Cerebellar cortex (tissue), 1 donor: ENCODE measurements around the gene PRM3.

Source experiments
- DNase-seq: peaks from one replicate; pipeline ENCODE4 v3.0.0-alpha.2; 2015; ENCODE audit warnings: low spot score

The PRM3 gene, protein sequence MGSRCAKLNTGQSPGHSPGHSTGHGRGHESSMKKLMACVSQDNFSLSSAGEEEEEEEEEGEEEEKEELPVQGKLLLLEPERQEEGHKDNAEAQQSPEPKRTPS

DNA sequence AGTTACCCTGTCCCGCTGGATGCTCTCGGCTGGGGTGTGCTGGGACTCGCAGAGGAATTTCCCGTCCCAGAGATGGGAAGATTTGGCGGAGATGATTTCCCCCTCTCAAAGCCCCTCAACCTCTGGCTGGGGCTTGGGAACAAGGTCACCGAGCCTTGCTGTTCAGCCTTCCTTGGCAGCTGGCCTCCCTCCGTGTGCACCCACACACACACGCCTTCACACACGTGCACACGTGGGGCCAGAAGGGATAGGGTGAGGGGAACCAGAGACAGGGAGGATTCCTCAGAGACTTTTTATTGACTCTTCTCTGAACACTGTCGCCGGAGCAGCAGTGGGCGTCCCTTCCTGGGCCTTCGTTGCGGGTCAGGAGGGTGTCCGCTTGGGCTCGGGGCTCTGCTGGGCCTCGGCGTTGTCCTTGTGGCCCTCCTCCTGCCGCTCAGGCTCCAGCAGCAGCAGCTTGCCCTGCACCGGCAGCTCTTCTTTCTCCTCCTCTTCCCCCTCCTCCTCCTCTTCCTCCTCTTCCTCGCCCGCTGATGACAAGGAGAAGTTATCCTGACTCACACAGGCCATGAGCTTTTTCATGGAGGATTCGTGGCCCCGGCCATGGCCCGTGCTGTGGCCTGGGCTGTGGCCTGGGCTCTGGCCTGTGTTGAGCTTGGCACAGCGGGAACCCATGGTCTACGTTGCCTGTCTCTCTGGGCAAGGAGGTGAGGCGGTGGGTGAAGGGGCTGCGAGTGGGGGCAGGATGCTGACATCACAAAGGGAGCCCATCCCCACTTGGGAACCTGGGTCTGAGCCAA, at the start of gene PRM3:
Gene PRM3 (minus strand): TSS at position 709 of the 800 bp plus-strand sequence. CDS start 34 bp downstream, at position 675.
- no peak for DNase-seq

DNA sequence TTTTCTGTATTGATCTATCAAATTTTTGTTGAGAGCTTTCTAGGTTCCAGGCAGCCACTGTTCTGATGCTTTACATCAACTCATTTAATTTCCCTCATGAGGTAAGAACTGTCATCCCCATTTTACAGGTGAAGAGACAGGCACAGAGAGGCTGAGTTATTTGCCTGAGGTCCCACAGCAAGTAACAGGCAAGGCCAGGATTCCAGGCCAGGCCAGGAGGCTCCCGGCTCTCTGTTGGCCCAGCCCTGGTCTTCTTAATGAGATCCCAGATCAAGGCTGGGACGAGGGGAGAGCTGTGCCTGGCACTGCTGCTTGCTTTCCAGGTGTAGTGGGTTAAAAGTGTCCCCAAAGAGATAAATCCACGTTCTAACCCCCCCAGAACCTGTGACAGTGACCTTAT, 49.4 kb upstream of the PRM3 start:
- DNase-seq = no peak

DNA sequence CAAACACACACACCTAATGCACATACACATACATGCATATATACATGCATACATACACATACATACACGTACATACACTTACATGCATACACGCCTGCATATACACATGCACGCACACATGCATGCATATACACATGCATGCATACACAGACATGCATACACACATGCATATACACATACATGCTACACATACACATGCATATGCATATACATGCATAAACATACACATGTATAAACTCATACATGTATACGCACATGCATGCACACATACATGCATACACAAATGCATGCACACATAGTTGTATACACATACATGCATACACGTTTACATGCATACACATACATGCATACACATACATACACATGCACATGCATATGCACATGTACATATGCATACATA, 48.2 kb upstream of the PRM3 start:
- DNase-seq = no peak

DNA sequence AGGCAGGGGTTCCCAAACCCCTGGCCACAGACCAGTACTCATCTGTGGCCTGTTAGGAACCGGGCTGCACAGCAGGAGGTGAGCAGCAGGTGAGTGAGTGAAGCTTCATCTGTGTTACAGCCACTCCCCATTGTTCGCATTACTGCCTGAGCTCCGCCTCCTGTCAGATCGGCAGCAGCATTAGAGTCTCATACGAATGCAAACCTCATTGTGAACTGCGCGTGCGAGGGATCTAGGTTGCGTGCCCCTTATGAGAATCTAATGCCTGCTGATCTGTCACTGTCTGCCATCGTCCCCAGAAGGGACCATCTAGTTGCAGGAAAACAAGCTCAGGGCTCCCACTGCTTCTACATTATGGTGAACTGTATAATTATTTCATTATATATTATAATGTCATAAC, 46.7 kb upstream of the PRM3 start:
- no peak for DNase-seq

DNA sequence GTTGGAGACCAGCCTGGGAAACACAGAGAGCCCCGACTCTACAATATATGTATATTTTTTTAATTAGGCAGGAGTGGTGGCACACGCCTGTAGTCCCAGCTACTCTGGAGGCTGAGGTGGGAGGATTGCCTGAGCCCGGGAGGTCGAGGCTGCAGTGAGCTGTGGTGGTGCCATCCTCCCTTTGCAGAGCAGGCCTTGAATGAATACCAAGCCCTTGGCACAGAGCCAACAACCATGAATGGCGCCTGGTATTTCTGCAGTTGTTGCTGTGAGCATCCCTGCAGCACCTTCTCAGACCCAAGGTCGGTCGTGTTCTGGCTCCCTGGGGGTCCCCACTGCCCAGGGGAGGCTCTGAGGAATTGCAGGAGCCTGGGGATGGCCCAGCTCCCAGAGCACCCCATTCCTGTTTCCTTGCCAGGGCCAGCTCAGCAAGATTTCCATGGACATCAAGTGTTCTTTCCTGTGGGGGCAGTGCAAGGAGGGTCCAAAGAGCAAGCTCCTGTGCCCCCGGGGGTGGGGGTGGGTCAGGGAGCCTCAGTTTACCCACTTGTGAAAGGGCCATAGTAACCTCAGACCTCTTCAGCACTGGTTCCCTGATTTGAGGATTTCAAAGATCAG, 46.2 kb upstream of the PRM3 start:
- DNase-seq = no peak

DNA sequence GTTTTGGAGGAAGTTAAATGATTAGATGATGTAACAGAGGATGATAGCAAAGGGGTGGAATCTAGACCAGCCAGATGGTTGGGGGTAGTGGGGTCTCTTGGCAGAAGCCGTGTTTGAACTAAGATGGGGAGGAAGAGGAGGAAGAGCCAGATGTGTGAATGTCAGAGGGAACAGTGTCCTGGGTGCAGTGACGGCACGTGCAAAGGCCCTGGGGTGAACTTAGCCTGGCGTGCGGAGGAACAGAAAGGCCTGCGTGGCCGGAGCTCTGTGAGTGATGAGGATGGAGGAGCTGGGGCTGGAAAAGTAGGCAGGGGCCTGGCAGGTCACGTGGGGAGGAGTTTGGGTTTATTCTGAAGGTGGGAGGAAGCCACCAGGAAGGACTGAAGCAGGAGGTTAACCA, 45.4 kb upstream of the PRM3 start:
- DNase-seq = no peak

DNA sequence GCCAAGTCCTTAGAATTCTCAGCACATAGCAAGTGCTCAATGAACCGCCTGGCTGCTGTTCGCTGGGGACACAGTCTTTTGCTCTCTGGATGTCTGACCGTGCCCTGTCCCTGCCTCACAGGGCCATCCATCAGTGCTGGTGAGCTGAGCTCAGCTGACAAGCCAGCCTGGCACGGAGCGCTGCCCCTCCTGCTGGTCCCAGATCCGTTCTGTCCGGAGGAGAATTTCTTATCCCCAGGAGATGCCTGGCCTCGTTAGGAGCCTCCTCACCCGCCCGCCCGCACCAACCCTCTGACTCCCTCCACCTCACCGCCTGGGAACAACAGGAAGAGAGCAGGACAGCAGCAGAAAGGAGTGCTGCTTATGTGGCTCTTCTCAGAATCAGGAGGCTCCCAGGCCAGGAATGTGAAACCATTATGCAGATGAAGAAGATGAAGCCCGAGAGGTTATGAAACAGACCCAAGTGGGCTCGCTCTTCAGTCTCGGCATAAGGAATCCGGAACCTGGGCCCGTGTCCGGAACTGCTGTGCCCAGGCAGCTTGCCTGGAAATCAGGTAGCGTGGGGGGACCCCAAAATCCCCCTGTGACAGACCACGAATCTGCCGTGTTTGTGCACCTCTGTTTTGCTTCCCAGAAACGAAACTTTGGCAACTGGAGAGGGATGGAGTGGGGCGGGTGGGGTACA, 43.0 kb upstream of the PRM3 start:
- DNase-seq = no peak

DNA sequence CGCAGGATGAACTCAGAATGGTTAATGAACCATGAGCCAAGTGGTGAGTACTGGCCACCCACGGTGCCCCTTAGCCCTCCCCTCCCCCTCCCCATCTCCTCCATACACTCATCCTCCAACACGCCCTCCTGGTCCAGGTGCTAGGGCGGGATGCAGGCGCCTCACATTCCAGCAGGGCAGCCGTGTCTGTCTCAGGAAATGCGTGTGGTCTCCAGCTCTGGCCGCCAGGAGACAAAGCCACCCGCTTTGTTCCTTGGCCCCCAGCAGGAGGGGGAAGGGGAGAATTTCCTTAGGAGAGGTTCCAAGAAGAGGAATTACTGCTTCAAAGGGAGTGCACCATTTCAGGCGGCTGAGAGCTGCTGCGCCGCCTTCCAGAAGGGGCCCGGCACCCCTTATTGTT, 42.1 kb upstream of the PRM3 start:
- no peak for DNase-seq

GRCh38 chr16:11314309-11314894, 41.0 kb upstream of the PRM3 start:
- DNase-seq = no peak

DNA sequence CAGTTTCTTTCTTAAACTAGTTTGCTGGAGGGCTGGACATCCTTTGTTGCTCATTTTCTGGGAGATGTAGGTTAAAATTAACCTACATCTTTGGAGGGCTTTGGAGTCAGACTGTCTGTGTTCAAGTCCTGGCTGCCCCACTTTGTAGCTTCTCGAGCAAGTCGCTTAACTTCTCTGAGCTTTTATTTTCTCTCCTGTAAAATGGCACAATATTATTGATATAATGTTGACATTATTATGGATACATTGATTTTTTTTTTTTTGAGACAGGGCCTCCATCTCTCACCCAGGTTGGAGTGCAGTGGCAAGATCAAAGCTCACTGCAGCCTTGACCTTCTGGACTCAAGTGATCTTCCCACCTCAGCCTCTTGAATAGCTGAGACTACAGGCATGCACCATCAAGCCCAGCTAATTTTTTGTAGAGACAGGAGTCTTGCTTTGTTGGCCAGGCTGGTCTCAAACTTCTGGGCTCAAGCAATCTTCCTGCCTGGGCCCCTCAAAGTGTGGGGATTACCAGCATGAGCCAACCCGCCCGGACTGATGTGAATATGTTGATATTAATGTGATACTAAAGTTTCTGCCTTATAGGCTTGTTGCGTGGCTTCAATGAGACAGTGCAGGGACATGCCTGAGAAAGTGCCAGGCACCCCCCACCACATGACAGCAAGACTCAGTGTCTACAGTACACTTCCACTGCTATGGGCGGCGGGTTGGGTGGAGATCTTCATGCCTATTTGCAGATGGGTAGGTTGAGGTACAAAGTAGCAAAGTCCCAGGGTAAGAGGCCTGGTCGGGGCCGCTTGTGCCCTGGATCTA, 40.3 kb upstream of the PRM3 start:
- no peak for DNase-seq

DNA sequence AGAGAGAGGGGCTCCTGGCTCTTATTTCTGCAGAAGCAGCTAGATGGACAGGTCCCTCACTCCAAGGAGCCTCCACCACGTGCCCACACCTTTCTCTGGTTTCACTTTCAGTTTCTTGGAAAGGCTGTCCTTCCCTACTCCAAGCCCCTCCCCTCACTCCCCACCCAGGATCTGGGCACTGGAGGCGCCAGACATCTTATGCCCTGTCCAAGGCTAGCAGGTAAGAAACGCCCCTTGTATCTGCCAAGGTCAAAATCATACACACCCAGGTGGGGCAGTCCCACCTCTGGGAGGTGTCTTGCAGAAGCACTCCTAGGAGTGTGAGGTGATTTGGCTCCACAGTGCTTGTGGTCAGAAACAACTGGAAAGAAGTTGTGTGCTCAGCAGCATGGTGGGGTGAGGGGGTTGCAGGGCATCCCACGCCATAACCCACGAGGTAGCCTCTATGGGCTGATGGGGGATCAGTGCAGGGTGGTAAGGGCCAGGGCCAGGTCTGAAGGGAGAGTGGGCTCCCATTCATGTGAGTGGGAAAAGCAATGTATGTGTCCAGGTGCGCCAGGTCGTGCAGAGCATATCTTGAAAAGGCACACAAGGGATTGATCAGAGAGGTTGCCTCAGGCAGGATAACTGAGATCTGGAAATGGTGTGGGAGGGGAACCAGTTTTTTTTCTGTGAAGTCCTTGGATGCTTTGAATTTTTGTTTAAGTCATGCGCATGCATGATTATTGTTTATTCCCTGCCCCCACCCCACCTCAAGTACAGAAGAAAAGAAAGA, 39.5 kb upstream of the PRM3 start:
- DNase-seq = no peak

- no peak for DNase-seq
Observed at GRCh38 chr16:11310997-11311561, 37.6 kb upstream of the PRM3 start.

DNA sequence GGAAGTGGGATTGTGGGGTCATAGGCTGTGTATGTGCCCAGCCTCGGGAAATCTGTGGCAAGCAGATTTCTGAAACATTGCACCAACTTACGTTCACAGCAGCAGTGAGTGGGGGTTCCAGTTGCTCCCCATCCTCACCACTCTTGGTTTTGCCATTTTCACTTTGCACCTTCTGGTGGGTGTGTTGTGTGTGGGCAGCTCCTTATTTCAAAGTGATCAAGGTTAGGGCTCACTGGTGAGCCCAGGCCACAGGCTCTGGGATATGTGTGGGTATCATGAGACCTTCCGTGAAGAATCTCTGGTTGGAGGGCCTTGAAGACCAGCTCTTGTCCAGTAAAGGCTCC, 37.2 kb upstream of the PRM3 start:
- no peak for DNase-seq

DNA sequence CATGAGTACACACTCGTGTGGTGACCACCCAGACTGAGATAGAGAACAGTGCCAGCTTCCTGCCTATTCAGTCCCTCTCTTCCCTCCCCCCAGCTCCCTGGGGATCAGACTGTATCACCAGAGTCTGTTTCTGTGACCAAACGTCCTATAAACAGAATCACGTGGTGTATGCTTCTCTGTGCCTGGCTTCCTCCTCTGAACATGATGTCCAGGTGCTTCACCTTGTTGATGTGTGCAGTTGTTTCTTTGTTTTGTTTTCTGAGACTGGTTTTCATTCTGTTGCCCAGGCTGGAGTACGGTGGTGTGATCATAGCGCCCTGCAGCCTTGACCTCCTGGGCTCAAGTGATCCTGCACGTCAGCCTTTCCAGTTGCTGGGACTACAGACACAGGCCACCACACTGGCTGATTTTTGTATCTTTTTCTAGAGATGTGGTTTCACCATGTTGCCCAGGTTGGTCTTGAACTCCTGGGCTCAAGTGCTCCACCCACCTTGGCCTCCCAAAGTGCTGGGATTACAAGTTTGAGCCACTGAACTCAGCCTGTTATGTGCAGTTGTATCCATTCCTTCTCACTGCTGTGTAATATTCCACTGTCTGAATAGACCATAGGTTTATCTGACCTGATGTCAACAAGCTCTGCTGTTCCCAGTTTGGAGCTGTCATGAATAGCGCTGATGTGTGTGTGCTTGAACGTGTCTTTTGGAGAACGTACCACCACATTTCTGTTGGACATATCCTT, 36.6 kb upstream of the PRM3 start:
- no peak for DNase-seq

DNA sequence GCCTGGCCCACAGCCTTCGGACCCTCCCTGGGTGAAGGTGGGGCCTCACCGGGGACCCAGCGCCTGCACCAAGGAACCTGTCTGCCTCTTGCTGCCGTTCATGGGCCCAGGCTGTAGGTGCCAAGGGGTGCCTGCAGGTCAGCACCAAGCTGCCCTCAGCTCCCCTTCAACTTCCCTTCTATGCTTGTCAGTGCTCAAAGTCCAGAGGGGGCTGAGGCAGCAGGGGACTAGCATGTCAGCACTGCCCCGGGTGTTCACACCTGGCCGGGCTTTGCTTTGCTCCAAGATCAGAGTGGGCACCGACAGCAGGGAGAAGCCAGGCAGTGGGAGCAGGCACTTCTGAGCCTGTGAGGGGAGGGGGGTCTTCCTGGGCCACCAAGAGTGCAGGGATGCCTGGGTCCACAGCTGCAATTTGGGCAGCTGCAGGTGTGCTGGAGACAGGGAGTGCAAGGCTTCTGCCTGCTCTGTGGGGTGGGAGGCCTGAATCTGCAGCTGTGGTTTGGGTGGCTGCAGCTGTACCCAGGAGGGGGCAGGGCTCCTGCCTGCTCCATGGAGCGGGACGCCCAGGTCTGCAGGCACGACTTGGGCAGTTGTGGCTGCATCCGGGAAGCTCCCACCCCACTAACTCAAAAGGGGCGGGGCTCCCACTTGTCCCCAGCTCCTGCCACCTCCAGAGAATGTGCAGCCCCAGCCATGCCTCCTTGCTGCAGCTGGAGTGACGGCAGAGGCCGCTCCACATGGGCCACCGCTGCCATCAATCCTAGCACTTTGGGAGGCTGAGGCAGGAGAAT, 35.3 kb upstream of the PRM3 start:
- DNase-seq = no peak

GRCh38 chr16:11307639-11308492, 34.4 kb upstream of the PRM3 start:
- no peak for DNase-seq

DNA sequence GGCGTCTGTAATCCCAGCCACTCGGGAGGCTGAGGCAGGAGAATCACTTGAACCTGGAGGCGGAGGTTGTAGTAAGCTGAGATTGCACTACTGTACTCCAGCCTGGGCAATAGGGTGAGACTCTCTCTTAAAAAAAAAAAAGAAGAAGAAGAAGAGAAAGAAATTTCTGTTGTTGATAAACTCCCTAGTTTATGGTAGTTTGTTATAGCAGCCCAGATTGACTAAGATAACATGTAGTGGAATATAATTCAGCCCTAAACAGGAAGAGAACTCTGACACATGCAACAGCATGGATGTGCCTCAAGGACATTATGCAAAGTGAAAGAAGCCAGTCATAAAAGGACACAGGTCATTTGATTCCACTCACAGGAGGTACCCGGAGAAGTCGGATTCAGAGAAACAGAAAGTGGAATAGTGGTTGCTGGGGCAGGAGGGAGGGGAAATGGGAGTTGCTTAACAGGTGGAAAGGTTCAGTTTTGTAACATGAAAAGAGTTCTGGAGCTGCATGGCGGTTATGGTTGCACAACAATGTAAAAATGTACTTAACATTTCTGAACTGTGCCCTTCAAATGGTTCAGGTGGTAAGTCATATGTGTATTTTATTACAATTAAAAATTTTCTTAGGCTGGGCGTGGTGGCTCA, 33.7 kb upstream of the PRM3 start:
- no peak for DNase-seq

DNA sequence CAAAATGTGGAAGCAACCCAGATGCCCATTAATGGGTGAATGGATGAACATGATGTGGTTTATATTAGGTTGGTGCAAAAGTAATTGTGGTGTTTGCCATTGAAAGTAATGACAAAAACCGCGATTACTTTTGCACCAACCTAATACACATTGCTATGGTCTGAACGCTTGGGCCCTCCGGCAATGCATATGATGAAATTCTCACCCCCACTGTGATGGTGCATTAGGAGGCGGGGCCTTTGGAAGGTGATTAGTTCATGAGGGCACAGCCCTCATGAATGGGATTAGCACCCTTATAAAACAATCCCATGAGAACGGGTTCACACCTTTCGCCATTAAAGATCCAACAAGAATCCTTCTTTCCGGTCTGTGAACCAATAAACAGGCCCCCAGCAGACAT, 33.0 kb upstream of the PRM3 start:
- DNase-seq = no peak
